NCI-H524 (cell line): ENCODE results near the gene SERPINE3.

Experiments used
- DNase-seq, 2 experiments: peaks; one replicate each; lab custom pipeline; 2025; lab: John Stamatoyannopoulos, UW

SERPINE3 gene

DNA sequence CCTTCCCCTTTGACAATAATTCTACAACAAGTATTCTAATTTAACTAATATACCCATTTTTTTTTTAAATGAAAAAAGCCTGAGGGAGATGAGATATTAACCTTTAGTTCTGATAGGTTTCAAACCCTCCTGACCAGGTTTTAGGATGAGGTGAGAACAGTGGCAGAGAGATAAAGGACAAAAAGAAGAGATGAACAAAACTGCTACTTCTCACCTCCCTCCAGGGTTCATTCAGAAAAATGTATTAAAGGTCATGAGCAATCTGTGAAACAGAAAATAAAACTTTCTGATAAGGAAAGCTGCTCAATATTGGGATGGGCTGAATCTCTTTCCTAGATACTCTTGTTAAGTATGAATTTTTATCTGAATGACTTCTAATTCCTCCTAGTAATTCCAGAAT is 24.1 kb downstream of the SERPINE3 start:
- no peak for DNase-seq

DNA sequence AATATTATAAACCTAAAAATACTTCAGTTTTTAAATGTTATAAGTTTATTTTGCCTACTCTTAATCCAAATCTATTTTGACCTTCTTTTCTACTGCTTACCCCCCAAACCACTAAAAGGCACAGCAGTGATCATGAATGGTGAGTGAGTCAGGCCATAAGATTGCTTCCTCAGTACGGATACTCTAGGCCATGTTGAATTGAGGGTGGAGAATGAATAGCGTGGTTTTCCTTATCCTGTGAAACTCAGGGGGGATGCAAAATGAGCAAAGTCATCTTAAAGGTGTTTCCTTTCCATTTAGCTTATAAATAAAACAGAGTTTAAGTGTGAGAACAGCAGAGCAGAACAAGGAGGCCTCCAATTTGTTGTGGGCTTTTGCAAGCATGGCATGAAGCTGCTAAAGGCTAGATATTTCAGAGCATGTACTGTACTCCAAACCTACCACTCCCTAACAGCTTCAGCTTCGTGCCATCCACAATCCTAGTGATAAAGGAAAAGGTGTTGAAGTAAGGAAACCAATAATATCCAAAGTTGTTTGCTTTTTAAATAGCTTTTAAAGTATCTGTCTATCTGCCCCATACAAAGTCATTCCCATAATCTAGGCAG is 25.0 kb downstream of the SERPINE3 start:
- no peak for DNase-seq

DNA sequence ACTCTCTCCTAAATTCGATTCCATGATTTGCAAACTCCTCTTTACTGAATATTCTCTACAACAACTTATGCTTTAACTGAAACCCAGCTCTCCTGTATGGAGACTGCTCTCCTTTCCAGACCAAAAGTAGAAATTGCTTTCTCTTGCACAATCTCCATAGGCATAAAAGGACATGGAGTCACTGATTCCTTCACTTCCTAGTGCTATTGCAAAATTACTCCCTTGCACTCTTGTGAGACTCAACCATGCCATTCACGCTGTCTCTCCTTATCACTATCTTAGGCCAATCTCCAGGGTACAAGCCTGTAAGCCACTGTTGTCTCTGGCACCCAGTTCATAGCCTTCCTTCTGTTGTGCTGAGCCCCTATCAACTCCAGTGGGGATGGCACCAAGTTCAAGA is 30.6 kb downstream of the SERPINE3 start:
- no peak for DNase-seq

DNA sequence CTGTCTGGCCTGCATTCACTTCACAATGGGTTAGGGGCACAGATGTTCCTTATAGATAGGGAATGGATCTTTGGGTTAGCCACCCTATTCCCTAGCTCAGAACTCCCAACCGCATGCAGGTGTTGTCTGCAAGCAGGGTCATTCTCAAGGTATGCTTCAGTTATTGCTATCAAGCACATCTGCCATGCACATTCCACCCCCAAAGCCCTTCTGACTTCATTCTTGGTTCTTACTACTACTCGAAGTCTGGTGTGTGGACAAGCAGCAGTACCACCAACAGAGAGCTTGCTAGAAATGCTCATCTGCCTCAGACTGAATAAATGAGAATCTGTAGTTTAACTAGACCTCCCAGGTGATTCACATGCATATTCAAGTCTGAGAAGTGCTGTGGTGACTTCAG is 31.3 kb downstream of the SERPINE3 start:
- DNase-seq = no peak

DNA sequence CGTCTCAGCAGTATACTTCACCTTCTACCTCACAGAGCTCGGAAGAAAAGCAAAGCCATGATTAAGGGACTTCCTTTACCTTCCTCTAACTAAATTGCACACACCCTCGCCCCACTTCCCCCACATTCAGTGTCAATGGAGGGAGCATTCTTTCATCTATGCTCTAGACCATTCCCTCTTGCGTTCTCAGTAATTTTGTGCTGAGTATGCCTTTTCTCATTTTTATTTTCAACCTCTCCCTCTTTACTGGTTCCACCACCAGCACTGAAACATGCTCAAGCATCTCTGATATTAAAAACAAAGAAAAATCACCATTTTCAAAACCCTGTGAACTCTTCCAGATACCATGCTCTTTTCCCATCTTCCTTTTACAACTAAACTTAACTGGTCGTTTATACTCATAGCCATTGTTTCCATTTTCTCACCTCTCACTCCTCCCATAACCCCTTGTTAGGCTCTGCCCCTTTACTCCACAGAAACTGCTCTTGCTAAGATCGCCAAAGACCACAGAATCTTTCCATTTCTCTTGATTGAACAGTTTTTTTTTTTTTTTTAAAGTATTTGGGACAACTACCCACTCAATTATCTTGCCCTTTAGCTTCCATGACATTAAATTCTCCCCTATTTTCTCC is 32.4 kb downstream of the SERPINE3 start:
- no peak for DNase-seq

DNA sequence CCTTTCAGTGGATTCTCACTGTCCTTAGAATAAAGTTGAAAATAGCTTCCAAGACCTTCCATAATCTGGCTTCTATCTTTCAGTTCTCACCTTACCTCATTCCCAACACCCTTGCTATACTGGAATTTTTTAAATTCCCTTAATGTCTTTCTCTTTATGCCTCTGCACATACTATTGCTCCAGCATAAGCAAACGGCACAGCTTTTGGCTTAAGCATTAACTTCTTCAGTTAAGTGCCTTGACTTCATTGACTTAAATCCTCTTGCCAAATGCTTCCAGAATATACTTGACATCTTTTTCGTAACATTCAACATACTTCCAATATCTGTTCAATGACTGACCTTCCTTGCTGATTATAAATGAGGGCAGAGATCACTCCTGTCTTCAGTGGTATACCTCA is 34.0 kb downstream of the SERPINE3 start:
- DNase-seq = no peak

DNA sequence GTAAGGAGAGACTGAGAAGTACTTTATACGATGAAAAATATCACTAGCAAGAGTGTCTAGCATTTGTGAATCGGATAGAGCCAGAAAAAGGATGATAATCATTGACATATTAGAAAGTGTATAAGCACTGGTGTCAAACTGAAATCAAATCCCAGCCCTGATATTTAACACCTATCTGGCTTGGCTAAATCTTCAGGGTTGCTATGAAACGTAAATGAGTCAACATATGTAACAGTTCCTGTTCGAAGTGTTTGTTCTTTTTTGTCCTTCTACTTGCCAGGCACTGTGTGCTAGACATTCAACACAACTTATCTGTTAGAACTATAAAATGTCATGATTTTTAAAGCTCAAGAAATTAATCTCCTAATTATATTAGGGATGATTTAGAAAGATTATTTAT is 40.8 kb downstream of the SERPINE3 start:
- peak in 1 of 2 experiments; percentile 23 for DNase-seq

DNA sequence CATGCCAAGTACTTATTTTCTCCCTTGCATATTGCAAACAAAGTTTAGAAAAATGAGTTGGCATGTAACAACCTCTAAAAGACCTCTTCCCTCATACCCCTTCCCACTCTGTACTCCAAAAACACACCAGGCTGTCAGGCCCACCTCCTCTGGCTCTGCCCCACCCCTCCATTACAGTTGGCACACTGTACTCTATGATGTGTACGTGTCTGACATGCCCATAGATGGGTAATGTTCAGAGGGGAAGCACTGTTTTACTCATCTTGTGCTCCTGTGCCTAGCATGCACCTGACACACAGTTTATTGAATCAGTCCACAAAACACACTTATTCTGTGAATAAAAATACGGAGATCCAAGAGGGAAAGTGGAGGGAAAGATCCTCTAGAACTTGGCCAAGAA is 45.6 kb downstream of the SERPINE3 start:
- DNase-seq = no peak

DNA sequence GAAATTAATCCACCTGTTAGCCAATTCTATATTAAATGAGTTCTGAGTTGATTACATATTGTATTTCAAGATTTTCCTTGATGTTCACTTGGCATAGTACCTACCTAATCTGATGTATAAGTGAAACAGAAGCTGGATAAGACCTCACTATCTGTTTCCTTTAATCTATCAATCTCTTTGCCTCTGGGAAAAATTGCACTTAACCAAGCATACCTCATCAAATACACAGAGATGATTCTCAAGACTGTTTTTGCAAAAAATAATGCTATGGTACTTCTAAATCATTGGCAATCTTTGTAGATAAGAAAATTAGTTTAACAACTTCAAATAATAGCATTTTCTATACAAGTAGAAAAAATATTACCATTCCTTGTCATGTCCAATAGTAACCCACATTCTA is 55.2 kb downstream of the SERPINE3 start:
- no peak for DNase-seq

DNA sequence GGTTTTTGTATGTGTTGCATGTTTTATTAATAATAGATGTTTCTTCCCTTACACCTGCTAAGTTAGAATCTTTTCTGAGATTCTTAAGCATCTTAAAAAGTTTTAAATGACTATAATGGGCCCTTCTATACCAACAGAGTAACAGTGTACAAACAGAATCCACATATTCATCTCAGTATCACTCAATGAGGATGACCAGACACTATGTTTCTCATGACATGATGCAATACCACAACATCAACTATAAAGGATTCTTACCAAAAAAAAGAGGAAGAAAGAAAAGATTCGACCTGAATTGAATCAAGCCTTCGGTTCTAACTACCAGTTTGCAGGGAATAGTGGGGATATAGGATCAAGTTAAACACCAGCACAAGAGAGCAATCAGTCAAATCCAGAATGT is 56.9 kb downstream of the SERPINE3 start:
- no peak for DNase-seq

DNA sequence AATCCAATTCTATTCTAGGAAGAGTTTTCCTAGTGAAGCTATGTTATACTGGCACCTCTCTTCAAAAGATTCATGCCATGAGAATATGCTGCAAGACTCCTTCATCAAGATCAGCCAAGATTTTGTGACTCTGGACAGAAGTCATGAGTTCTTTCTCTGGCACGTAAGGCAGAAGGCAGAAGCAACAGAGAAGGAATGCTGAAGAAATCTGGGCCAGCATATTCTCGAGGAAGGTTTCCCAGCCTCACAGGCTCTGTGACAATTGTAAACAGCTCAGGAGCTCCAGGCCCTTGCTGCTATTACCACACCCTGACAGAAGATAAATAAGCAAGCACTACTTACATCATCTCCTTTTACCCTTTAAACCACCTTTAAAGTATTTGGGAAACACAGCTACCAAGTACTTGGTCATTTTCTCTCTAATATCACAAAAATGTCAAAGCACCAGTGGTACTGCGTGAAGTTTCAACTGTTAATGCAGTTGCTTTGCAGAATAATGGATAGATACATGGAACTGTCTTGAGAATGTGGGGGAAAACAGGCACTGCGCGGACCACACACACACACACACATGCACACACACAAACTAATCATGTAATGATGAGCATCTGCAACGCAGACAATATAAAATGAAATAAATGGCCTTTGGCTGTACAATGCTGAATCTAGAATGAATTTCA is 57.9 kb downstream of the SERPINE3 start:
- DNase-seq = no peak

DNA sequence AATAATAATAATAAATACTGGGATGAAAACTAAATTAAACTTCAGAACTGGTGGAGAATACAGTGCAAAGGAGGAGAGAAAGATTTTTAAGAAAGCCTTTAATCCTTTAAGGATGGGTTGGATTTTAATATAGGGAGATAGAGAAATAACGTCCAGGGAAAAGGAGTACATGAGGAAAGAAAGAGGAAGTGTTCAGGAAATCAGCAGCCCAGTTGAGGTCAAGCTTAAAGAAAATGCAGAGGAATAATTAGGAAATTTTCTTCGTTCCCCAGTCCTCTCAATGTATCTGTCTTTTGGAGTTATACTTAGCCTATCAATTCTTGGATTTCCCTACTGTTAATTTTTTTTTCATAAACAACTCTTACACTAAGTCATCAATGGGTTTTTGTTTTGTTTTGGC is 65.7 kb downstream of the SERPINE3 start:
- DNase-seq = no peak

DNA sequence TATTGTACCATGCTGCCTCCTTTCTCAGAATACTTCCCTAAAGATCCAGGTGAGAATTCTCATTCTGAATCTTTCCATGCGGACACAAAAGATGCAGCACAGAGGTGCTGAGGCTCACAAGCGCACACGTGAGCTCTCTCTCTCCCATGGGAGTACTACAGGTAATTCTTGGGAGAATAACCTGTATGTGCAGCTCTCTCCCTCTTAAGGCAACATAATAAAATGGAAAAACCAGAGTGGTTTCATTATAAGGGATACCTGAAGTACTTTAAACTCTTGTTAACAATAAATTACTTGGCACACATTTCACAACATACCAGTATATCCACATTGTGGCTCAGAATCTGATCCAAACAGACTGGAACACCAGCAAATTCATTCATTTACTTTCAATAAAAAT is 72.9 kb downstream of the SERPINE3 start:
- no peak for DNase-seq
